ENCODE data around the gene WDR18. TPM values are rescaled to one million over a fixed set of nuclear protein-coding genes. Genes with fewer than 3 reads are reported as not detected.

Gene WDR18
- polyA plus RNA-seq, 1 experiment = 44.3 TPM

DNA sequence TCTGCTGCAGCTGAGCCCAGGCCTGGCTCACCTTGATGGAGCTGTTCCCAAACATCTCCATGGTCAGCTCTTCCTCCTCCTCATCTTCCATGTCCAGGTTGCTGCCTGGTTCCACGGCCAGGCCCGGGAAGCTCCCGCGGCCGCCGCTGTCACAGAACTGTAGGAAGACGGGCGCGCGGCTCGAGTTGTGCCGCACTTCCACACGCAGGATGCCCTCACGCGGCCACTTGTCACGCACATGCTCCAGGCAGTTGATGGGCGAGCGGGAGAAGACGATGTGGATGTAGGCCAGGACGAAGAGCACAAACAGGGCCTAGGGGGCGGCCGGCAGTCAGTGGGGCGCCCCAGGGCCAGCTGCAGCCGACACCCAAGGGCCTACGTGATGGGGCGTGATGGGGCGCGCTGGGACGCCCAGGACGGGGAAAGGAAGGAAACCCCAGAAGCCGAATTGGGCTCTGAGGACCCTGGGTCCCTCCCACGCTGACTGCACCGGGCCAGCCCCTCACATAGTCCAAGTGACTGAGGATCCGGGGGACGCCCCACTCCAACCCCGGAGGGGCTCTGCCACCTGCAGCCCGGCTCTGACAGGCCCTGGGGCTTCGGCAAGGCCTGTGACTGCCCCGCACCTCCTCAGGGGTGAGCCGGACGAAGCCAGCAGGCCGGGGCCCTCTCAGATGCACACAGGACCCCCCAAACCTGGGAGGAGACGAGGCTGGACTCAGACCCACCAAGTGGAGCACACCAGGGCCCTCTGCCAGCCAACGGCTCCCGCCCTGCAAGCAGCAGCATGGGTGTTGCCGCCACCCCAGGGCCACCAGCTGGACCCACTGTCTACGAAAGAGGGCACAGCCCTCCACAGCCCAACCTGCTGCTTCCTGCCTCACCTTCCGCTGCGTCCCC lies 30.3 kb downstream of the WDR18 start:
- TF ChIP-seq, protein P1, sequence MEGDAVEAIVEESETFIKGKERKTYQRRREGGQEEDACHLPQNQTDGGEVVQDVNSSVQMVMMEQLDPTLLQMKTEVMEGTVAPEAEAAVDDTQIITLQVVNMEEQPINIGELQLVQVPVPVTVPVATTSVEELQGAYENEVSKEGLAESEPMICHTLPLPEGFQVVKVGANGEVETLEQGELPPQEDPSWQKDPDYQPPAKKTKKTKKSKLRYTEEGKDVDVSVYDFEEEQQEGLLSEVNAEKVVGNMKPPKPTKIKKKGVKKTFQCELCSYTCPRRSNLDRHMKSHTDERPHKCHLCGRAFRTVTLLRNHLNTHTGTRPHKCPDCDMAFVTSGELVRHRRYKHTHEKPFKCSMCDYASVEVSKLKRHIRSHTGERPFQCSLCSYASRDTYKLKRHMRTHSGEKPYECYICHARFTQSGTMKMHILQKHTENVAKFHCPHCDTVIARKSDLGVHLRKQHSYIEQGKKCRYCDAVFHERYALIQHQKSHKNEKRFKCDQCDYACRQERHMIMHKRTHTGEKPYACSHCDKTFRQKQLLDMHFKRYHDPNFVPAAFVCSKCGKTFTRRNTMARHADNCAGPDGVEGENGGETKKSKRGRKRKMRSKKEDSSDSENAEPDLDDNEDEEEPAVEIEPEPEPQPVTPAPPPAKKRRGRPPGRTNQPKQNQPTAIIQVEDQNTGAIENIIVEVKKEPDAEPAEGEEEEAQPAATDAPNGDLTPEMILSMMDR (IDR thresholded peaks at IDR 0.05; ENCODE audit: insufficient read depth, low read depth, low read length) = no peak
- ChIA-PET CTCF (interaction anchor here (0.7 kb wide), 1 partner anchor 151 kb away, joined by 3 read pairs; no protein-coding TSS in a partner anchor), POLR2A (no interaction called here)
- Histone ChIP-seq H3K36me3 (ENCODE audit: control insufficient read depth, insufficient read depth, low read length) (peaks cover 25% of the 10 kb centered on the region), H3K27me3 (ENCODE audit: control insufficient read depth, insufficient read depth, low read length) (no peaks in the 10 kb centered on the region), H3K4me3 (ENCODE audit: low read depth, low read length) (no peak overlapping the region)
- DNase-seq (ENCODE audit: low read depth) = no peak

GRCh38 chr19:1015061-1015781 lies 31.1 kb downstream of the WDR18 start:
- ChIA-PET CTCF (no interaction called here), POLR2A (no interaction called here)
- TF ChIP-seq, protein P1 (IDR thresholded peaks at IDR 0.05; ENCODE audit: insufficient read depth, low read depth, low read length) = no peak
- DNase-seq (ENCODE audit: low read depth) = no peak
- H3K36me3 ChIP-seq (ENCODE audit: control insufficient read depth, insufficient read depth, low read length) = peaks cover 21% of the 10 kb centered on the region
- H3K4me3 ChIP-seq (ENCODE audit: low read depth, low read length) = no peak overlapping the region
- H3K27me3 ChIP-seq (ENCODE audit: control insufficient read depth, insufficient read depth, low read length) = no peaks in the 10 kb centered on the region

GRCh38 chr19:1015782-1016646 lies 31.9 kb downstream of the WDR18 start:
- TF ChIP-seq, protein P1 (IDR thresholded peaks at IDR 0.05; ENCODE audit: insufficient read depth, low read depth, low read length) = no peak
- POLR2A ChIA-PET = no interaction called here
- Histone ChIP-seq H3K27me3 (ENCODE audit: control insufficient read depth, insufficient read depth, low read length) (no peaks in the 10 kb centered on the region), H3K36me3 (ENCODE audit: control insufficient read depth, insufficient read depth, low read length) (peaks cover 18% of the 10 kb centered on the region), H3K4me3 (ENCODE audit: low read depth, low read length) (no peak overlapping the region)
- CTCF ChIA-PET = interaction anchor here (0.6 to 1.1 kb wide), 2 partner anchors 9 to 49 kb away, joined by 4 read pairs; no protein-coding TSS in a partner anchor
- no peak for DNase-seq (ENCODE audit: low read depth)

DNA sequence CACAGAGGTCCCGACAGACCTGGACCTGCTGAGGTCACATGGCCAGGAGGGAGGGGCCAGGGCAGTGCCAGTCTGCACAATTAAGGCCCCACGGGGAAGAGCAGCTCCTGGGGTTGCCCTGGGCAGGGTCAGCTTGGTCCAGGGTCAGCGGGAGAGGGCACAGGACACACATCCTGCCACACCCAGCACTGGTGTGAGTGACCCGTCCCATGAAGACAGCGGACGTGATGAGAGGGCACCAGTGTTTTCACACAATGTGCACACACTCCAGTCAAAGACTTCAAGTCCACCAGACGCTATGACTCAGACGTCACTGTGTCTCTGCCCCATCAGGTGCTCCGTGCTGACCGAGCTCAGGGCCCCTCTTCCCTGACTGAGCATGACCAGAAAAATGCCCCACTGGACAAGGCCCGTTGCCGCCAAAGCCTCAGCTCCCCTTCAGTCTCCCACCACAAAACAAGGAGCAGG lies 32.5 kb downstream of the WDR18 start:
- ChIA-PET CTCF (interaction anchor here (0.6 to 1.1 kb wide), 2 partner anchors 10 to 48 kb away, joined by 4 read pairs; no protein-coding TSS in a partner anchor), POLR2A (no interaction called here)
- Histone ChIP-seq H3K27me3 (ENCODE audit: control insufficient read depth, insufficient read depth, low read length) (no peaks in the 10 kb centered on the region), H3K36me3 (ENCODE audit: control insufficient read depth, insufficient read depth, low read length) (peaks cover 18% of the 10 kb centered on the region), H3K4me3 (ENCODE audit: low read depth, low read length) (no peak overlapping the region)
- TF ChIP-seq, protein P1 (IDR thresholded peaks at IDR 0.05; ENCODE audit: insufficient read depth, low read depth, low read length) = no peak
- no peak for DNase-seq (ENCODE audit: low read depth)

Data from BJ (cell line).